NCI-H1092 treated with DMSO at 0.1 percent for 48 hours (cell line): ENCODE data around the gene BEGAIN.
A peak's percentile ranks its signal among the peaks of the same experiment; 100 is the strongest.

Source experiments
- DNase-seq: peaks from one replicate; lab custom pipeline; 2025; lab: John Stamatoyannopoulos, UW

Gene BEGAIN

DNA sequence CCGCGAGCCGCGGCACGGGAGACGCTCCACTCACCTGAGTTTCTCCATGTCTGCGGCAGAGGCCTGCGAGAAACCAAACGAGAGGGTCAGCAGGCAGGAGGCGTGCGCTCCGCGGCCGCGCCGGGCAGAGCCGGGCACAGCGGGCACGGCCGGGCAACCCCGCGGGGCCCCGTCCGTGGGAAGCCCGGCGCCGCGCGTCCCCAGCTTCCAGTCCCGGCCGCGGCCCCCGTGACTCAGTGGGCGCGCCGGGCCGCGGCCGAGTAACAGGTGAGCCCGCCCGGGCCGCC is 19.4 kb downstream of the BEGAIN start:
- DNase-seq: no peak

- DNase-seq: no peak
These were observed 20.0 kb downstream of the BEGAIN start for GRCh38 chr14:100567009-100567876.

- no peak for DNase-seq
These were observed 20.6 kb downstream of the BEGAIN start for GRCh38 chr14:100566586-100566985.

- DNase-seq: no peak
These were observed 21.1 kb downstream of the BEGAIN start for GRCh38 chr14:100566119-100566518.

GRCh38 chr14:100565650-100566049 is 21.6 kb downstream of the BEGAIN start:
- no peak for DNase-seq

- DNase-seq: no peak
These were observed 22.7 kb downstream of the BEGAIN start for GRCh38 chr14:100564512-100564911.

DNA sequence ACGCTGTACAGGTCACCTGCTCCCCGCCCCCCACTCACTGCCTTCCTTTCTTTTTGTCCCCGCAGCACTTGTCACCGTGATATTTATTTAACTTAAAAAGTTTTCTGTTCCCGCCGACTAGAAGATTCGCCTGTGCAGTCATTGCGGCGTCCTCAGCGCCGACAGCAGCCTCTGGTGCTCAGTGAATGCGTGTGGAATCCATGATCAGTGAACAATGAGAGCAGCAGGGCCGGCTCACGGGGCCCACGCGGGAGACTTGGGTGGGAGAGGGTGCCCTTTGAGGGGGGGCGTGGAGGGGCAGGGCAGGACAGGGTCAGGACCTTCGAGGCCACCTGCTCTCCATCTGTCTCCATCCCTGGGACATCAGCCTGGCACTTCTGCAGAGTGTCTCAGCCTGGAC is 24.5 kb downstream of the BEGAIN start:
- no peak for DNase-seq

GRCh38 chr14:100561005-100561404 is 26.2 kb downstream of the BEGAIN start:
- DNase-seq: no peak

DNA sequence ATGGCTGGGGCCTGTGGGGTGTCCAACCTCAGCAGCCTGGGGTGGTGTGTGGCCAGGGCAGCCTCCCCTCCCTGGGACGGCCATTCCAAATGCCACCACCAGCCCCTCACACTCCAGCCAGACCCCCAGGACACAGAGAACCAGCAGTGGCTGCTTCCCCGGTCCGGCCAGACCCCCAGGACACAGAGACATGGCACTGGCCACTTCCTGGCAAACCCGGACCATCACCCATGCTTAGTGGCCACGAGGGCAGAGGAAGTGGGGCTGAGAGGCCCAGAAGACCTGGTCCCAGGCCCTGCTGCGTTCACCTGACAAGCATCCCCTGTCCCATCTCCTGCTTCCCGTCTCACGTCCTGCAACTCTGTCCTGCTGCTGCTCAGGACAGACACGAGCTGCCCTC is 26.7 kb downstream of the BEGAIN start:
- DNase-seq: no peak

DNA sequence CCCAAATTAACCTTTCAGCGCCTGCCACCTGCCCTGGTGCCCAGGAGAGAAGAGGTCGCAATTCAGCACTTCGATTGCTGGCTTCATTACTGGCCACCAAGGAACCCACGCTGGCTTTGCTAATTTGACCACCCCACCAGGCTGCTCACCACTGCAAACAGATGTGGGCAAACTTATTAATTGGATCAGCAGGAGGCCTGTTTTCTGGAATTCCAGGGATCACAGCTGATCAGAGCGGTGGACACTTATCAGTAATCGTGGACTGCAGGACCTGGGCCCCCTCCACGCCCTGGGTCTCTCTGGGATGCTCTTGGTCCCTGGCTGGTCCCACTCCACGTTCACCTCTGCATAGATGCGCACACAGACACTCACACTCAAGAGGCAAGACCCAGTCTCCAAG is 27.8 kb downstream of the BEGAIN start:
- DNase-seq: no peak

DNA sequence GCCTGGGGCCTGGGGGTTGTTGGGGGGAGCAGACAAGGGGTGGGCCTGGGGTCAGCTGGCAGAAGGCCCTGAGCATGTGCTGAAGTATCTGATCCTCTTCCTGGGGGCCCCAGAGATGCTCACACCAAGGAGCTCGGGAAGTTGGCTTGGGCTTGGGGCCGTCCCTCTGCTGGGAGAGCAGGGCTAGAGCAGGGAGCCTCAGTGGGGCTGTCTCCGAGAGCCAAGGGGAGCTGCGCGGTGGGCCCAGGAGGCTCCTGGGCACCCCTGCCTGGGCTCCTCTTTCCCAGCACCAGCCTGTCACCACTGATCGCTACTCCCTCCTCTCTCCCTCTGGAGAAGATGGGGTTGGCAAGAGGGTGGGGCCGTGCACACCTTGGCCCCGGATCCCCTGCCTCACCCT is 28.3 kb downstream of the BEGAIN start:
- no peak for DNase-seq

GRCh38 chr14:100558226-100558625 is 29.0 kb downstream of the BEGAIN start:
- DNase-seq: no peak

DNA sequence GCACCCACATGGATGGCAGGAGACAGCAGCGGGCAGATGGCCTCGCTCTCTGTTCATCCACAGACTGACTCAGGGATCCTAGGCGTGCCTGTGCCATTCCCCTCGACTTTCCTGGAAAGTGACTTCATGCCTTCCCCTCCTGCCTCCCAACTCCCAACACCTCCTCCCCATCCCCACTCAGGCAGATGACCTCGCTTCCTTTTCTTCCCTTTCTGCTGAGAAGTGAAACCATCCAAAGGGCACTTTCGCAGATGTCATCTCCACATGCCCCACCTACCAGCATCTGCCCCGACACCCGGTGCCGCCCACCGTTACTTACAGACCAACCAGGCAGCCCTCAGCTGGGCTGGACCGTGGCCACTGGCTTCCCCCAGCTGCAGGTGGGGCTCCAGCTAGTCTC is 29.6 kb downstream of the BEGAIN start:
- DNase-seq: no peak

GRCh38 chr14:100556936-100557505 is 30.2 kb downstream of the BEGAIN start:
- no peak for DNase-seq

- no peak for DNase-seq
These were observed 31.1 kb downstream of the BEGAIN start for GRCh38 chr14:100556140-100556475.

- DNase-seq: no peak
These were observed 31.6 kb downstream of the BEGAIN start for GRCh38 chr14:100555436-100556139.

GRCh38 chr14:100554696-100555320 is 32.4 kb downstream of the BEGAIN start:
- no peak for DNase-seq

- no peak for DNase-seq
These were observed 33.0 kb downstream of the BEGAIN start for GRCh38 chr14:100554082-100554677.

DNA sequence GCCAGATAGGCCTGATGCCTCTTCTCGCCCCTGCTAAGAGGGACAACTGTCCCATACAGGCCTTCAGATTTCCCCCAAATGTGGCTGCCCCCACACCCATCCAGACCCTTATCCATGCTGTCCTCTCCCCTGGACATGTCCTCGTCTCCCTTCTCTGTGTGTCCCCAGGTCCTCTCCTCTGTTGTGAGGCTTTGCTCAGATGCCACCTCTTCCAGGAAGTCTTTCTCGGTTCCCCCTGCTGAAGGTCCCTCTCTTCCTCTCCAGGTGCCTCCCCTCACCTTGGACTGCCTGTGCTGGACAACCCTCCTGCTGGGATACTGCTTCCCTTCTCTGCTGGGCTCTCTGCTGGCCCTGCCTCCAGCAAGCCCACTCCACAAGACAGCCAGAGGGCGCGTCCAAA is 33.7 kb downstream of the BEGAIN start:
- no peak for DNase-seq

- peak; percentile 20 for DNase-seq
These were observed 34.6 kb downstream of the BEGAIN start for GRCh38 chr14:100552524-100553125.

DNA sequence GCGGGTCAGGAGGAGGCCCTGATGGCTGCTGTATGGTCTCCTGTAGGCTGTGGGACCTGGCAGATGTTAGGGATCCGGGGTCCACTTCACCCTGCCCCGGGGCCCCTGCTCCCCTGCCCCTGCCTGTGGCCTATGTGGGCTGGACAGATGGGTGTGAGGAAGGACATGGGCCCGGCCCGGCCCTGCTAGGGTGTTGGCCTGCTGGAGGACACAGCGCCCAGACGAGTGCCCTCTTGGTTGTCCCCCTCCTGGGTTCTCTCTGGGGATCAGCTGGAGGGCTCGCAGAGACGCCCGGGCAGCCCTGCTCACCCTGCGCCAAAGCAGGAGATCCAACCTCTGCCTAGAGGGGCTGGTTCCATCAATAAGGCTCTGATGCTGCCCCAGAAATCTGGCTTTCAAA is 36.2 kb downstream of the BEGAIN start:
- DNase-seq: no peak
